ENCODE data around the gene HECW1. TPM values are rescaled to one million over a fixed set of nuclear protein-coding genes. Genes with fewer than 3 reads are reported as not detected.
A peak's percentile ranks its signal among the peaks of the same experiment; 100 is the strongest.

The HECW1 gene
- total and polyA plus RNA-seq, 8 donors: 0.04 to 0.69 (median 0.12) TPM; not detected in 5

DNA sequence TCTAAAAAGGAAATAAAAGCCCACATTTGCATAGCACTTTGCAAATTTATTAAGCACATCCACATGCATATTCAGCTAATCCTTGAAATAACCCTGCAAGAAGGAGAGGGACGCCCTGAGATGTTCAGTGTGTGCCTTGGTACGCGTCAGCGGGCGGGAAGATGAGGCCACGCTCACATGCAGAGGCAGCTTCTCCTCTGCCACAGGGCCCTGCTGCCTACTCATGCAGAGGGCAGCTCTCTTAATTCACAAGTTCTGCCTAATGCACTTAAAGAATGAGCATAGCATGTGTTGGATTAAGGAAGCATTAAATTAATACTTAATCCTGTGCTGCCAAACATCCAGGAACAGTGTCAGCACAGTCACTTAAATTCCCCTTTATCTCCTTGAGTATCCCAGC lies 132.3 kb downstream of the HECW1 start:
- DNase-seq (no peak), FAIRE-seq (no peak), ATAC-seq (no peak)
- TF ChIP-seq, protein P1, sequence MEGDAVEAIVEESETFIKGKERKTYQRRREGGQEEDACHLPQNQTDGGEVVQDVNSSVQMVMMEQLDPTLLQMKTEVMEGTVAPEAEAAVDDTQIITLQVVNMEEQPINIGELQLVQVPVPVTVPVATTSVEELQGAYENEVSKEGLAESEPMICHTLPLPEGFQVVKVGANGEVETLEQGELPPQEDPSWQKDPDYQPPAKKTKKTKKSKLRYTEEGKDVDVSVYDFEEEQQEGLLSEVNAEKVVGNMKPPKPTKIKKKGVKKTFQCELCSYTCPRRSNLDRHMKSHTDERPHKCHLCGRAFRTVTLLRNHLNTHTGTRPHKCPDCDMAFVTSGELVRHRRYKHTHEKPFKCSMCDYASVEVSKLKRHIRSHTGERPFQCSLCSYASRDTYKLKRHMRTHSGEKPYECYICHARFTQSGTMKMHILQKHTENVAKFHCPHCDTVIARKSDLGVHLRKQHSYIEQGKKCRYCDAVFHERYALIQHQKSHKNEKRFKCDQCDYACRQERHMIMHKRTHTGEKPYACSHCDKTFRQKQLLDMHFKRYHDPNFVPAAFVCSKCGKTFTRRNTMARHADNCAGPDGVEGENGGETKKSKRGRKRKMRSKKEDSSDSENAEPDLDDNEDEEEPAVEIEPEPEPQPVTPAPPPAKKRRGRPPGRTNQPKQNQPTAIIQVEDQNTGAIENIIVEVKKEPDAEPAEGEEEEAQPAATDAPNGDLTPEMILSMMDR (IDR thresholded peaks at IDR 0.05): no peak
- Histone ChIP-seq H3K27me3 (no peaks in the 10 kb centered on the region), H3K4me1 (no peaks in the 10 kb centered on the region), H3K36me3 (no peaks in the 10 kb centered on the region), H3K27ac (no peak overlapping the region), H3K4me3 (no peak overlapping the region), H3K9me3 (no peaks in the 10 kb centered on the region)
- WGBS, 2 donors: 89 to 95% methylated on average over 6 of the region's 6 CpGs
- intact Hi-C loops (cut with DNase I): no loop called here

DNA sequence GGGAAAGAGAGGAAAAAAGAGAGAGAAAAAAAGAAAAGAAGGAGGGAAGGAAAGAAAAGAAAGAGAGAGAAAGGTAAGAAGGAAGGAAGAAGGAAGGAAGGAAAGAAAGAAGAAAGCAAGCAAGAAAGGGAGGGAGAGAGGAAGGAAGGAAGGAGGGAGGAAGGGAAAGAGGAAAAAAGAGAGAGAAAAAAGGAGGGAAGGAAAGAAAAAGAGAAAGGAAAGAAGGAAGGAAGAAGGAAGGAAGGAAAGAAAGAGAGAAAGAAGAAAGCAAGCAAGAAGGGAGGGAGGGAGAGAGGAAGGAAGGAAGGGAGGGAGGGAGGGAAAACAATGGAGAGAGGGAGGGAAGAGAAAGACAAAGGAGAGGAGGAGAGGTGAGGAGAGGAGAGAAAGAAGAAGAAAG lies 135.3 kb downstream of the HECW1 start:
- Histone ChIP-seq H3K27ac (no peak overlapping the region), H3K36me3 (no peaks in the 10 kb centered on the region), H3K4me3 (no peak overlapping the region), H3K27me3 (no peaks in the 10 kb centered on the region), H3K4me1 (no peaks in the 10 kb centered on the region), H3K9me3 (no peaks in the 10 kb centered on the region)
- ATAC-seq (no peak), FAIRE-seq (no peak), DNase-seq (no peak)
- TF ChIP-seq, protein P1 (IDR thresholded peaks at IDR 0.05): no peak
- intact Hi-C loops (cut with DNase I): no loop called here

DNA sequence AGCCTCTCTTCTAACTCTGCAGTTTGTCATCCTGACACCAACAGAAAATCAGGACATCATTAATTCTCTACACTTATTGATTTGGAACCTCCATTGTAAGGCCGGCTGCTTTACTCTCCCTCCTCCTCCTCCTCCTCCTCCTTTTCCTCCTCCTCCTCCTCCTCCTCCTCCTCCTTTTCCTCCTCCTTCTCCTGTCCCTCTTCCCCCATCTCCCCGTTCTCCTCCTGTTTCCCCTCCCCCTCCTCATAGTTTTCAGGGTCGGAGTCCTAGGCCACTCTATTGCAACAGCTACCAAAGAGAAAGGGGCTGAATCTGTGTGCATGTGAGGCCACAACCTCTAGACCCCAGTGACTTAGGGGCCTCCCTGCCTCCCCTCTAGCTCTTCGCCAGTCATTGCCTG lies 136.1 kb downstream of the HECW1 start:
- Histone ChIP-seq H3K9me3 (no peaks in the 10 kb centered on the region), H3K4me3 (no peak overlapping the region), H3K36me3 (no peaks in the 10 kb centered on the region), H3K27me3 (no peaks in the 10 kb centered on the region), H3K27ac (no peak overlapping the region), H3K4me1 (no peaks in the 10 kb centered on the region)
- DNase-seq (no peak), FAIRE-seq (no peak), ATAC-seq (no peak)
- 31 to 49% methylated on average over 2 to 4 of the region's 4 CpGs for WGBS, 2 donors
- intact Hi-C loops (cut with DNase I): no loop called here
- TF ChIP-seq, protein P1 (IDR thresholded peaks at IDR 0.05): no peak

DNA sequence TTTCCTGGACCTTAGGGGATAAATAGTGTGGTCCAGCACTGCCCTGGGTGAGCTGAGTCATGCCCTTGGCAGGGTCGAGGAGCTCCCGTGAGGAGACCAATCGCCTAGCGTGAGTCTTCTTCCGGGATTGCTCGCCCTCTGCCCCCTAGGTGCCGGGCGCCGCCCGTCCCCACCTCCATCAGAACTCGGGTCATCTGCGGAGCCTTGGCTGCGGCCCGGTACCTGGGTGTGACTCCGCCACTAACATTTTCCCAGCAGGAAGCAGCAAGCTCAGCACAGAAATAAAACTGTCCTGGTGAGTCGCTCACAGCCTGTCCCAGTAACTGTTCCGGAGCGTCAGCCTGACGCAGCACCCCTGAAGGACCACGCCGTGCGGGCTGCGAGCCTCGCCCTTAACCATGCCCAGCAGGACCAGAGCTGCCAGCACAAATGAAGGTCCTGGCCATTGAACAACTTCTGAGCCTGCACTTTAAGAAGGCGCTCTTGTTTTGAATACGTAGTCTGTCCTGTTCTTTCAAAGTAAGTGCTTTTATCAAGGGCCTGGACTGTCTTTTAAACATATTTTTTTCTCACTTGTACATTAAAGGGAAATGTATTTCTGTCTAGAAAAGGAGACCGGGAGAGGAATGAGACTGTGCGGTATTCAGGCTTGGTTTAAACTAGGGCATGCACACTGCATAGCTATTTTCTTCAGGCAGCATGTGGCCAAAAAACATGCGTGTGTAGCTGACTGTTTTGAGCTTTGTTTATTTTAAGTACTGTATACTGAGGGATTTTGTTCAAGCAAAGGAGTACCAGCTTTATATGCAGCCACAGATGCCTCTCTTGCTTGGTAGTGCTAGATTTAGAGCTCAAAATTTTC lies 136.7 kb downstream of the HECW1 start:
- Histone ChIP-seq H3K9me3 (no peaks in the 10 kb centered on the region), H3K27me3 (no peaks in the 10 kb centered on the region), H3K36me3 (no peaks in the 10 kb centered on the region), H3K4me1 (no peaks in the 10 kb centered on the region), H3K4me3 (no peak overlapping the region), H3K27ac (no peak overlapping the region)
- FAIRE-seq (no peak), DNase-seq (no peak), ATAC-seq (peak in 1 of 4 donors; percentile 12)
- TF ChIP-seq, protein P1 (IDR thresholded peaks at IDR 0.05): no peak
- intact Hi-C loops (cut with DNase I): no loop called here
- 64 to 80% methylated on average over 29 of the region's 29 CpGs for WGBS, 2 donors

DNA sequence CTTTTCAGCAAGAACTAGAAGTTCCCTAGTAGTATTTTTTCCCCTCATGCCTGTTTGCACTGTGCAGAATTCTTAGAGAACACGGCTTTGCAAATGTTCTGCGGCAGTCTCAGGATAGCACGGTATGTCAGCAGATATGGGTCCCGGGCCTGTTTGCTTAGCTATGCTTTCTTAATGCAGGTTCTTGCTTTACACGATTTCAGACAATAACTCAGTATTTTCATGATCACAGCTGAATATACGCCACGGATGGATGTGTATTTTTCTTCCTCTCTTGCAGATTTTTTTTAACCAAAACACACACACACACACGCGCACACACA lies 137.3 kb downstream of the HECW1 start:
- 54 to 61% methylated on average over 9 of the region's 9 CpGs for WGBS, 2 donors
- no peak for ATAC-seq

More for the DNA sequence above, 137.3 kb downstream of the HECW1 start:
- DNase-seq: no peak
- H3K9me3 ChIP-seq: no peaks in the 10 kb centered on the region
- H3K36me3 ChIP-seq: no peaks in the 10 kb centered on the region
- H3K27me3 ChIP-seq: no peaks in the 10 kb centered on the region
- FAIRE-seq: no peak
- H3K27ac ChIP-seq: no peak overlapping the region
- H3K4me3 ChIP-seq: no peak overlapping the region
- no peaks in the 10 kb centered on the region for H3K4me1 ChIP-seq
- intact Hi-C loops (cut with DNase I): loop anchor here in 1 of 3 donors (10.0 kb wide), 1 partner anchor 305 kb away; no protein-coding TSS in a partner anchor
- TF ChIP-seq, protein P1 (IDR thresholded peaks at IDR 0.05): no peak

All from pancreas (tissue), 10 donors.